22Rv1 (cell line): ENCODE data around the gene TSPAN4.

Experiments
- H3K27ac ChIP-seq: fragments of 450-650 bp; 2 replicates; pipeline ENCODE4 v1.5.1; 2017
- CTCF ChIP-seq: fragments of 450-650 bp; IDR thresholded peaks from 2 replicates; pipeline ENCODE4 v1.5.1; 2017; ENCODE audit warnings: mild to moderate bottlenecking
- ZFX ChIP-seq: fragments of 450-650 bp; IDR thresholded peaks from 2 replicates; pipeline ENCODE4 v1.6.1; 2017; ENCODE audit warnings: antibody characterized with exemption, borderline replicate concordance

The TSPAN4 gene

GRCh38 chr11:839875-840617 lies 2.6 kb upstream of the TSPAN4 start:
- peak overlapping the region; percentile 82 for H3K27ac ChIP-seq
- TF ChIP-seq CTCF (peak; percentile 53), ZFX (no peak)

GRCh38 chr11:841981-842369 lies 677 bp upstream of the TSPAN4 start:
- TF ChIP-seq ZFX, result no peak
- TF ChIP-seq CTCF, result no peak
- peak overlapping the region; percentile 82 for H3K27ac ChIP-seq

GRCh38 chr11:843086-843734 lies 558 bp downstream of the TSPAN4 start:
- H3K27ac ChIP-seq, result peak overlapping the region; percentile 82
- TF ChIP-seq CTCF (peak; percentile 11; the same call in 1 of the 2 replicates), ZFX (no peak)

- peak overlapping the region; percentile 82 for H3K27ac ChIP-seq
- no peak for TF ChIP-seq ZFX
- TF ChIP-seq CTCF, result no peak
Measured at GRCh38 chr11:843818-844692, 1.4 kb downstream of the TSPAN4 start.

- TF ChIP-seq CTCF, result no peak
- TF ChIP-seq ZFX, result no peak
- peak overlapping the region; percentile 82 for H3K27ac ChIP-seq
Measured at GRCh38 chr11:844693-845644, 2.3 kb downstream of the TSPAN4 start.

- no peak overlapping the region for H3K27ac ChIP-seq
- no peak for TF ChIP-seq CTCF
- no peak for TF ChIP-seq ZFX
Measured at GRCh38 chr11:845872-846495, 3.3 kb downstream of the TSPAN4 start.
